Stimulated activated CD4-positive, alpha-beta T cell treated with anti-CD3 and anti-CD28 coated beads, Interleukin-1b, Interleukin-23, amount 100 ng/mL, for 1 hour (primary cell): ENCODE measurements around the gene ANKS1B.
"Not testable (repeated sequence)": the region's sequence is repeated elsewhere in the genome, so short reads cannot be mapped to it uniquely, and the experiment has no call there.

Experiments used
- DNase-seq, 2 donors: peaks; one replicate each; pipeline ENCODE4 v3.0.0-alpha.2; 2020; ENCODE audit warnings: low read depth in 2 of 2

ANKS1B gene

GRCh38 chr12:99009654-99010296, 975.0 kb downstream of the ANKS1B start:
- no peak for DNase-seq

- DNase-seq = no peak
Measured at GRCh38 chr12:99005601-99006000, 979.1 kb downstream of the ANKS1B start.

- no peak for DNase-seq
Measured at GRCh38 chr12:99004799-99005466, 979.8 kb downstream of the ANKS1B start.

- no peak for DNase-seq
Measured at GRCh38 chr12:99002731-99003130, 982.0 kb downstream of the ANKS1B start.

- no peak for DNase-seq
Measured at GRCh38 chr12:99002156-99002555, 982.6 kb downstream of the ANKS1B start.

- no peak for DNase-seq
Measured at GRCh38 chr12:98999559-98999958, 985.2 kb downstream of the ANKS1B start.

- no peak for DNase-seq
Measured at GRCh38 chr12:98998697-98999299, 985.9 kb downstream of the ANKS1B start.

GRCh38 chr12:98997899-98998298, 986.8 kb downstream of the ANKS1B start:
- DNase-seq = no peak

GRCh38 chr12:98990648-98991047, 994.1 kb downstream of the ANKS1B start:
- no peak for DNase-seq

GRCh38 chr12:98985156-98985555, 999.6 kb downstream of the ANKS1B start:
- no peak for DNase-seq

- DNase-seq = no peak
Measured at GRCh38 chr12:98983647-98984046, 1001.1 kb downstream of the ANKS1B start.

- no peak for DNase-seq
Measured at GRCh38 chr12:98980508-98980907, 1004.2 kb downstream of the ANKS1B start.

GRCh38 chr12:98977186-98977585, 1007.5 kb downstream of the ANKS1B start:
- no peak for DNase-seq

- no peak for DNase-seq
Measured at GRCh38 chr12:98974767-98975381, 1009.9 kb downstream of the ANKS1B start.

GRCh38 chr12:98973395-98973794, 1011.3 kb downstream of the ANKS1B start:
- no peak for DNase-seq

GRCh38 chr12:98970950-98971349, 1013.8 kb downstream of the ANKS1B start:
- no peak for DNase-seq

- no peak for DNase-seq
Measured at GRCh38 chr12:98970210-98970609, 1014.5 kb downstream of the ANKS1B start.

- DNase-seq = no peak
Measured at GRCh38 chr12:98968896-98969295, 1015.8 kb downstream of the ANKS1B start.

GRCh38 chr12:98957135-98957534, 1027.6 kb downstream of the ANKS1B start:
- not testable (repeated sequence) for DNase-seq

GRCh38 chr12:98955284-98955683, 1029.5 kb downstream of the ANKS1B start:
- DNase-seq = no peak

GRCh38 chr12:98954506-98954905, 1030.2 kb downstream of the ANKS1B start:
- no peak for DNase-seq

GRCh38 chr12:98951406-98951805, 1033.3 kb downstream of the ANKS1B start:
- no peak for DNase-seq
